Hematopoietic multipotent progenitor cell treated with erythropoietin and hydrocortisone succinate and interleukin-3 and kit ligand, for 15 days (in vitro differentiated cells): ENCODE data around the gene PPARA.

ENCODE experiments used
- DNase-seq: peaks from one replicate; pipeline ENCODE4 v3.0.0-alpha.2; 2015; ENCODE audit warnings: low spot score

The PPARA gene

GRCh38 chr22:46143491-46144147, 6.7 kb upstream of the PPARA start:
- no peak for DNase-seq

- DNase-seq = no peak
These were observed 4.9 kb upstream of the PPARA start for GRCh38 chr22:46145361-46145851.

GRCh38 chr22:46145896-46146295, 4.4 kb upstream of the PPARA start:
- no peak for DNase-seq

GRCh38 chr22:46146329-46146728, 4.0 kb upstream of the PPARA start:
- DNase-seq = no peak

DNA sequence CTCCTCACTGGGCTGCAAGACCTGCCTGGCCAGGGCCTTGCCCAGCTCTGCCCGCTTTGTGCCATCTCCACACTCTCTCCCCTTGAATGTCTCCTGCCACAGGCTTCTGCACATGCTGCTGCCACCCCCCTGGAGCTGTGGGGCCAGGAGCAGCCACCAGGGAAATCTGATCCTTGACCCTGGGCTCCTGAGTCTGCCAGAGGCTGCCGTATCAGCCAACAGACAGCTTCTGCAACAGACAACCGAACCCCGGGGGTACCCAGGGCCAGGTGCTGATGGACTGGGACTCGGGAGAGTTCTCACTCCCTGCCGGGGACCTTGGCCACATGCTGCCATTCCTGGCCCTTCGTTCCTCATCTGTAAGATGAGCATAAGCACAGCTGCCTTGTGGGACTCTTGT, 3.3 kb upstream of the PPARA start:
- DNase-seq = no peak

DNA sequence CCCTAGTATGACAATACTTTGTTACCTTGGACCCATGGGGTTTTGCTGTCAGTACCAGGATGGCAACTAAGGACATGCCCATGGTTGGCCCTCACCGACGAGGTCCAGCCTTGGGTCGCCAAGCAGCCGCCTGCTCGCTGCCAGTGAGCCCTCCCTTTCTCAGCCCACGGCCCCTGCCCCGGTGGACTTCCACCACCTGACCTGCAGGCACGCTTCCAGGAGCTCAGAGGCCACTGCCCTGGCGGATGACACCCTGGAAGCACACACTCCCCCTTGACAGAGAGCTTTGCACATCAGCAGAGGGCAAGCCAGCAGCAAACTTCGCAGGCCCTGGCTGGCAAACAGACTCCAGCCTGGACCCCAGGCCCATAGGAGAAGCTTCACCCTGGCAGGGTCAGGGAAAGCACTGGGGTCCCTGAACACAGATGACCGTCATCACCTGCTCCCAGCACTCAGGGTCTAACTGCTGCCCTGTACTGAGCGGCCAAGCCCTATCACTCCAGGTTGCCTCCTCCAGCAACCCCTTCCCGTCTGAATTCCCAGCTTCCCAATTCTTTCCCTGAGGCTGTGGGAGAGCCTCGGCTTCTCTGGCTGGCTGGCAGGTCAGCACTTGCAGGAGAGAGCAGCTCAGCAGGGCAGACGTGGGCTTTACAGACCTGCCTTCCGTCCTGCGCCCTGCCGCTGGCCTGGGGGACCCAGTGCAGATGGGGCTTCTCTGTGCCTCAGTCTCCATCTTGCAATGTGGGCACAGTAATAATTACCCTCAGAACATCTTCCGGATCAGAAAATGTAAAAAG, 2.7 kb upstream of the PPARA start:
- no peak for DNase-seq

GRCh38 chr22:46148336-46148735, 2.0 kb upstream of the PPARA start:
- DNase-seq = no peak

DNA sequence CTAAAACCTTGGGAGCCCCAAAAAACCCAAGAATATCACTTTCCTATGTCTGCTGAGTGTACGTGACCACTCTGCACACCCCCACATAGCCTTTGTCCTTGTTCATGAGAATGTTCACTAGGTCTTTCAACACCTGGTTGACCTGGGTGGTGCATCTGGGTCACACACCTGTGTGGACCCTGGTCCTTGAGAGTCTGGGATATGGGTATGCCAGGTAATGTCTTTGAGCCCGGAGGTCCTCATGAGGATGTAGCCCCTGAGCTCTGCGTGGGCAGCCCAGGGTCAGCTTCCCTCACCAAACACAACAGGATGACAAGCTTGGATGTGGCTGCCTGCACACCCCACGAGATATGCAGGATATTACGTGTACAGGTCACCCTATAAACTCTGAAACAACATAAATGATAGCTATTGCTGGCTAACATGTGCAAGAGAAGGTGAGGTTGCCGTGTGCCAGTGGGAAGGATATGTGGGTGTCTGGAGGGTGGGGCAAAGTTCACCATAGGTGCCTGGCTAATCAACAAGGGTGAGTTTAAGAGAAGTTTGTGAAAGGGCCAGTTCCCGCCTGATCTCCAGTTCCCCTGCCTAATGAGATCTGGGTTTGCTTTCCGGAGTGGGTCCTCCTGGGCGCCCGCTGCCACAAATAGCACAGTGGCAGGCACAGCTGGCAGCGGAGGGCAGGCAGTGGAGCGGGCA, 1.4 kb upstream of the PPARA start:
- DNase-seq = no peak

DNA sequence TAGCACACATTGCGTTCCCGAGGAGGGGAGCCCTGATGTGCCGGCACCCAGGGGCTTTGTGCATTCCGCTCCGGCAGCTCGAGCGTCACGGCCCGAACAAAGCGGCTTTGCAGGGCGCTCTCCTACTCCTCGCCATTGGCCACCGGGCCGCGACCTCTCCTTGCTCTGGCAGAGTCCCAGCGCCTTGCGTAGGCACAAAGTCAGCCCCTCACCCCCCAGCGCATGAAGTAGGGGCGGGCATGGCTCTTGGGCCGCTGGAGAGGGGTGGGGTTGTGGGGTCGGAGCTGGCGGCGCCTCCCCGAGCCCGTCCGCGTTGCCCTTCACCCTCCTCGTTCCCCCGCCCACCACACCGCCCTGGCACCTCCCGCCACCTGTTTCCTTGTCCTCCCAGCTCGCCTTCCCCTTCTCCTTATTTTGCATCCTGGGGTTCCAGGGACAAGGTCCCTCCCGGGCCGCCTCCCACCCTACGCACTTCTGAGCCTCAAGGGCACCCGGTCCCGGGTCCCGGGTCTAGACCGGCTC, 753 bp upstream of the PPARA start:
- no peak for DNase-seq

- DNase-seq = peak; percentile 48
These were observed 540 bp downstream of the PPARA start for GRCh38 chr22:46150655-46151477.

GRCh38 chr22:46153930-46154329, 3.6 kb downstream of the PPARA start:
- DNase-seq = no peak

- DNase-seq = no peak
These were observed 5.7 kb downstream of the PPARA start for GRCh38 chr22:46156031-46156430.

GRCh38 chr22:46158283-46158682, 8.0 kb downstream of the PPARA start:
- peak; percentile 49 for DNase-seq

- no peak for DNase-seq
These were observed 8.9 kb downstream of the PPARA start for GRCh38 chr22:46159212-46159611.

DNA sequence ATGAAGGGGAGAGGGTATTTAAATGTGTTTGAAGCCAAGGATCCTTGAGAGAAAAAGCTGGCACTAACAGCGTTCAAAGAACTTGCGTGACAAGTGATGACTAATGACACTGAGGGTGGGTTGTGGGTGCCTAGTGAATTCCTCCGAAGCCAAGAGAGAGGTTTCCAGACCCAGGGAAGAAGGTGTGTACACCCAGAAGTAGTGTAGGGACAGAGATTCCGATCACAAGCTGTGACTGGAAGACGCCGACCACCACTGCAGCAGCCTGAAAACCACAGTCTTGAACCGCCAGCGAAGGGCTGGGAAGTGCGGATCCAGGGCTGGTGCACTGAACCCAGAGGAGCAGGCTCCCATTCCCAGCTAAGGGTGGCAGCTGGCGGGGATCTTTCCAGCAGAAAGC, 9.5 kb downstream of the PPARA start:
- DNase-seq = no peak

DNA sequence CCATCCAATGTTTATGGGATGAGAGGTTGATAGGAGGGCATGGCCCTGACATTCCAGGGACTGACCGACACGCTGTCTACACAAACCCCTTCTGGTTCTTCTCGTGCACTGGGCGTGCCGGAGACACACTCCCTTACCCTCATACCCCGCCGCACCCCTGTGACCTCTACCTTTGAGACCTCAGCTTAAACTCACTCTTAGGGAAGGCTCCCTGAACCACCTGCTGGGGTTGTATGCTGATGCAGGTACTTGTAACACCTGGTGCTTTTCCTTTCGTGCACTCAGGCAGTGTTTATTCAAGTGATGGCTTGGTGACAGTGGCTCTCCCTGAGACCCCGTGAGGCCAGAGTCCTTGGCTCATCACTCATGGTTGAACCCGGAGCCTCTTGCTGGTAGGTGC, 12.0 kb downstream of the PPARA start:
- DNase-seq = no peak

GRCh38 chr22:46162771-46163556, 12.6 kb downstream of the PPARA start:
- DNase-seq = no peak

- no peak for DNase-seq
These were observed 13.2 kb downstream of the PPARA start for GRCh38 chr22:46163557-46163888.

- DNase-seq = no peak
These were observed 15.7 kb downstream of the PPARA start for GRCh38 chr22:46165977-46166376.

DNA sequence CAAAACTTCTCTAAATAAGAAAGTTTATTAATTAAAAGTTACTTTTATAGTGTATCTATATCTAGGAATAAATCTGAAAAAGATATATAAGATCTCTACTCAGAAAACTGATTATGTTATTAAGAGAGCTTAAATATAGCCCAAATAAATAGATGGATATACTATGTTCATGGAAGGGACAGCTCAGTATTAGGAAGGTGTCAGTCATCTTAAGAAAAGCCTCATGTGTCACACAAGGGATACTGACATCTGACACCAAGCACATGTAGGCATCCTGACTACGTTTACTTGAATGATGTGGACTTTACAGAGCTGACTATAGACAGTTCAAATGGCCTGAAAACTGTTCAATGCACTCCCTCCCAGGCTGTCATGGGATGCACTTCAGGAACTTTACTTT, 19.3 kb downstream of the PPARA start:
- DNase-seq = no peak

DNA sequence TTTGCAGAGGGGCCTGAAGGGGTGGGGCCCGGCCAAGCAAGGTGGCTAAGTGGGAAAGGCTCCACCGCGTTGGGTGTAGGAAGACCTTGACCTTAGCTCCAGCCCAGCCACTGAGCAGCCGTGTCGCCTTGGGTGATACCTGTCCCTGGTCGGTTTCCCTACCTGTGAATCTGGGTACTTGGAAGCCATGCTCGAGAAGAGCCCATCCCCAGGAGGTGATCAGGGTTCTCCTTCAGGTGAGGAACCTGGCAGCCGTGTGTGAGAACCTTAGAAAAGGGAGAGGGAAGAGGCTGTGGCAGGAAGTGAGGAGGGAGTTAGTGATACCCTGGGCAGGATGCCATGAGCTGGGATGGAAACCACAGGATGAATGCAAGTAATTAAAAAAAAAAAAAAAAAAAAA, 21.6 kb downstream of the PPARA start:
- no peak for DNase-seq
